ENCODE measurements around the gene ELF1.

GRCh38 chr13:40946485-40946884 lies 72.6 kb downstream of the ELF1 start:
- no peak for TF ChIP-seq CTCF (IDR thresholded peaks at IDR 0.05; ENCODE audit: insufficient read depth, low read length)
- TF ChIP-seq REST (IDR thresholded peaks at IDR 0.05; ENCODE audit: insufficient replicate concordance, low read depth), result no peak
- no peak for TF ChIP-seq POLR2AphosphoS5 (IDR thresholded peaks at IDR 0.05; ENCODE audit: low read depth)
- TF ChIP-seq GABPA (IDR thresholded peaks at IDR 0.05; ENCODE audit: low read depth), result no peak
- no peak for TF ChIP-seq SPI1 (IDR thresholded peaks at IDR 0.05; ENCODE audit: borderline replicate concordance, low read depth)

All from HL-60 (cell line).